GM23338 (cell line): ENCODE data around the gene RPGRIP1L. TPM values are rescaled to one million over a fixed set of nuclear protein-coding genes. Genes with fewer than 3 reads are reported as not detected.

ENCODE experiments used
- ATAC-seq: fragments of 200-7000 bp; cut with Tn5 transposase; 3 replicates; pipeline ENCODE4 v1.9.1; 2020
- DNase-seq: peaks from one replicate; pipeline ENCODE4 v3.0.0-alpha.2; 2015; ENCODE audit warnings: low spot score
- H2AFZ ChIP-seq: fragments of 200-600 bp; sonication (generic); 2 replicates; pipeline ENCODE4 v1.8.0; 2016; ENCODE audit warnings: antibody characterized with exemption, mild to moderate bottlenecking, moderate library complexity
- H3F3A ChIP-seq: fragments of 200-600 bp; sonication (generic); replicated peaks from 2 replicates; pipeline ENCODE4 v1.8.0; 2017; ENCODE audit warnings: antibody characterized with exemption, mixed run types, low read depth
- H3K27ac ChIP-seq: fragments of 200-600 bp; sonication (generic); 2 replicates; pipeline ENCODE4 v1.6.1; 2016; ENCODE audit warnings: low read depth
- H3K27me3 ChIP-seq: fragments of 200-600 bp; sonication (generic); 2 replicates; pipeline ENCODE4 v1.8.0; 2016; ENCODE audit warnings: mild to moderate bottlenecking, mixed run types, moderate library complexity; ENCODE audit not compliant: insufficient read depth
- H3K36me3 ChIP-seq: fragments of 200-600 bp; sonication (generic); 2 replicates; pipeline ENCODE4 v1.8.0; 2016; ENCODE audit warnings: mild to moderate bottlenecking; ENCODE audit not compliant: insufficient read depth
- H3K4me1 ChIP-seq: fragments of 200-600 bp; sonication (generic); 2 replicates; pipeline ENCODE4 v1.8.0; 2016; ENCODE audit warnings: mild to moderate bottlenecking, moderate library complexity; ENCODE audit not compliant: insufficient read depth
- H3K4me2 ChIP-seq: fragments of 200-600 bp; sonication (generic); 2 replicates; pipeline ENCODE4 v1.7.1; 2017; ENCODE audit warnings: mixed run types
- H3K4me3 ChIP-seq: fragments of 200-600 bp; sonication (generic); 2 replicates; pipeline ENCODE4 v1.6.1; 2016; ENCODE audit warnings: mixed run types
- H3K79me2 ChIP-seq: fragments of 200-600 bp; sonication (generic); replicated peaks from 2 replicates; pipeline ENCODE4 v1.8.0; 2017; ENCODE audit warnings: mild to moderate bottlenecking; ENCODE audit not compliant: insufficient read depth
- H3K9me2 ChIP-seq: fragments of 200-600 bp; sonication (generic); 2 replicates; pipeline ENCODE4 v1.8.0; 2017; ENCODE audit not compliant: insufficient read depth
- H4K20me1 ChIP-seq: fragments of 200-600 bp; sonication (generic); replicated peaks from 2 replicates; pipeline ENCODE4 v1.8.0; 2017; ENCODE audit warnings: mild to moderate bottlenecking; ENCODE audit not compliant: insufficient read depth
- H3K27ac Mint-ChIP-seq: 2 replicates; pipeline ENCODE4 v1.8.0; 2020; ENCODE audit warnings: inconsistent platforms, mild to moderate bottlenecking, moderate library complexity, mixed read lengths
- H3K27me3 Mint-ChIP-seq: 3 replicates; pipeline ENCODE4 v1.8.0; 2022; ENCODE audit warnings: low read depth, mild to moderate bottlenecking, moderate library complexity, mixed read lengths, inconsistent platforms; ENCODE audit not compliant: insufficient read depth, poor library complexity
- H3K36me3 Mint-ChIP-seq: 3 replicates; pipeline ENCODE4 v1.8.0; 2021; ENCODE audit warnings: low read depth, mild to moderate bottlenecking, inconsistent platforms, moderate library complexity, mixed read lengths
- H3K4me1 Mint-ChIP-seq: 3 replicates; pipeline ENCODE4 v1.8.0; 2020; ENCODE audit warnings: mild to moderate bottlenecking, inconsistent platforms, mixed read lengths
- H3K4me3 Mint-ChIP-seq: 3 replicates; pipeline ENCODE4 v1.8.0; 2021; ENCODE audit warnings: moderate library complexity, mild to moderate bottlenecking, inconsistent platforms, mixed read lengths
- H3K9me3 Mint-ChIP-seq: 3 replicates; pipeline ENCODE4 v1.8.0; 2020; ENCODE audit warnings: moderate library complexity, mild to moderate bottlenecking, inconsistent platforms, mixed read lengths
- EZH2phosphoT487 ChIP-seq: fragments of 200-600 bp; sonication (generic); IDR thresholded peaks from one replicate; pipeline ENCODE4 v1.8.1; 2018; ENCODE audit warnings: antibody characterized with exemption; ENCODE audit not compliant: unreplicated experiment
- NANOG ChIP-seq: IDR thresholded peaks from 2 replicates; pipeline ENCODE4 v1.6.1; 2016; ENCODE audit warnings: antibody characterized with exemption, borderline replicate concordance
- REST ChIP-seq: IDR thresholded peaks from one replicate; pipeline ENCODE4 v1.6.1; 2018; ENCODE audit warnings: antibody characterized with exemption; ENCODE audit not compliant: unreplicated experiment
- ZNF331 ChIP-seq: fragments of 250-450 bp; sonication (Bioruptor Pico); IDR thresholded peaks from 2 replicates; pipeline ENCODE4 v1.5.0; 2020; ENCODE audit warnings: low read depth, mild to moderate bottlenecking, moderate library complexity
- polyA plus RNA-seq: library from polyadenylated mRNA; unstranded; fragments of >200 nt; fragmentation: Nextera tagmentation; extraction: Ambion mirVana; gene quantifications from 2 replicates; pipeline ENCODE4 v1.2.1, GENCODE V29; 2016
- total RNA-seq: library from RNA; depleted of rRNA; stranded (reverse); fragments of >200 nt; shearing (Covaris generic); gene quantifications from 2 replicates; pipeline ENCODE4 v1.2.3, GENCODE V29; 2014
- TF ChIP-seq, protein P1 (sequence below): IDR thresholded peaks from 2 replicates; pipeline ENCODE4 v1.6.1; 2016; ENCODE audit warnings: antibody characterized with exemption

Gene RPGRIP1L
- total and polyA plus RNA-seq, 2 experiments from 2014 or later = 11.4 to 21.3 TPM

DNA sequence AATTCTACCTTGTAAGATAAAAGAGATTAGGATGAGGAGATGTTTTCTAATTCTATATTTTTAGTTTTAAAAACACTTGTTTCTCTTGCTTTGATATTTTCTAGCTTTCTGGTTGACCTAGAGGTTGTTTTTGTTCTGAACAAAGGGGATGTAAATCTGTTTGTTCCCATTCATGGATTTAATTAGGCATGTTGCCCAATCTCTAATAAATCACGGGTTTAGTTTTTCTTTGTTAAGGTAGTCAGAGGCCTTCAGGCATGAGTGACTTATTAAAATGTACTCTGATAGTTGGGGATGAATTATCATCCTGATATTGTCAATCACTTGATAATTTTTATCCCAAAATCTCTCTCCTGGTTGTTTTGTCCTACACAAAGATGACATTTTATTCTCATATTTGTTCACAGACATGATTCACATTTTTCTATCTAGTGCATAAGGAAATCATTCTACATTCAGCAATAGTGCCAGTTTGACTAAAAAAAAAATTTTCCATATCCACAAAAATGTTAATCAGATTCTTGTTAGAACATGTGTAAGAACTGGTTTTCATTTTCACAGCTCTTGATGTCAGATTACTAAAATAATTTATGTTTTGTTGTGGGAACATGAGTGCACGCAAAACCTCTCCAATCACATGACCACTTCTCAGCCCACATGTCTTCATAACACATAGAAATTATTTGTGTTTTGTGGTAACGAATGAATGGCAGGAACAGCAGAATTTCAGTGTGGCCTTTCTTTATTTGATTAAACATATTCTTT, 105.0 kb downstream of the RPGRIP1L start (continued):
- TF ChIP-seq REST (no peak), ZNF331 (CRISPR knock-in tag) (no peak)
- TF ChIP-seq, protein P1, sequence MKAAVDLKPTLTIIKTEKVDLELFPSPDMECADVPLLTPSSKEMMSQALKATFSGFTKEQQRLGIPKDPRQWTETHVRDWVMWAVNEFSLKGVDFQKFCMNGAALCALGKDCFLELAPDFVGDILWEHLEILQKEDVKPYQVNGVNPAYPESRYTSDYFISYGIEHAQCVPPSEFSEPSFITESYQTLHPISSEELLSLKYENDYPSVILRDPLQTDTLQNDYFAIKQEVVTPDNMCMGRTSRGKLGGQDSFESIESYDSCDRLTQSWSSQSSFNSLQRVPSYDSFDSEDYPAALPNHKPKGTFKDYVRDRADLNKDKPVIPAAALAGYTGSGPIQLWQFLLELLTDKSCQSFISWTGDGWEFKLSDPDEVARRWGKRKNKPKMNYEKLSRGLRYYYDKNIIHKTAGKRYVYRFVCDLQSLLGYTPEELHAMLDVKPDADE = no peak

DNA sequence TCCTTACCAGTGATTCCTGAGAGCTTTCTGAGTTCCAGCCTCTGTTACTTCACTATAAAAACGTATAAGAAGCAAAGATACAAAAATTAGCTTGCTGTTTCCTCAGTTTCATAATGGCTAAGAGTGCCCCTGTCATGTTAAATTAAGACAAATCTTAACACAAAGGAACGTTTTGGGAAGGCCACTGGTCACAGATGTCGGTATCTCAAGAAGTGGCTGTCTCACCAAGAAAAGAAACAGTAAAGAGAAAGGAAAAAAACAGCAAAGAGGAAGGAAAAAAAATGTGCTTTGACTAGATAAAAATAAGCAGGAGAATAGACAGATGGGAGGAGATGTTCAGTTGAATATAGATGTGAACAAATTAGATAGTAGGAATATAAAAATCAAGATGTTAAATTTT, 105.9 kb downstream of the RPGRIP1L start:
- Histone ChIP-seq H3K9me2 (no peaks in the 10 kb centered on the region), H3K4me1 (no peaks in the 10 kb centered on the region), H3K36me3 (no peaks in the 10 kb centered on the region), H3K27me3 (no peaks in the 10 kb centered on the region), H3K4me3 (no peak overlapping the region), H2AFZ (no peak overlapping the region), H3F3A (no peaks in the 10 kb centered on the region), H3K4me2 (no peak overlapping the region), H3K27ac (no peak overlapping the region), H3K79me2 (no peaks in the 10 kb centered on the region), H4K20me1 (no peaks in the 10 kb centered on the region)
- no peak overlapping the region for H3K27ac Mint-ChIP-seq
- ATAC-seq (no peak), DNase-seq (no peak)
- peaks cover 9% of the 10 kb centered on the region; the same call in 2 of the 3 replicates for H3K9me3 Mint-ChIP-seq
- H3K36me3 Mint-ChIP-seq = peaks cover 10% of the 10 kb centered on the region; the same call in 1 of the 3 replicates
- no peaks in the 10 kb centered on the region for H3K27me3 Mint-ChIP-seq
- TF ChIP-seq NANOG = no peak
- TF ChIP-seq, protein P1 = no peak
- no peak overlapping the region for H3K4me3 Mint-ChIP-seq
- no peaks in the 10 kb centered on the region for H3K4me1 Mint-ChIP-seq

DNA sequence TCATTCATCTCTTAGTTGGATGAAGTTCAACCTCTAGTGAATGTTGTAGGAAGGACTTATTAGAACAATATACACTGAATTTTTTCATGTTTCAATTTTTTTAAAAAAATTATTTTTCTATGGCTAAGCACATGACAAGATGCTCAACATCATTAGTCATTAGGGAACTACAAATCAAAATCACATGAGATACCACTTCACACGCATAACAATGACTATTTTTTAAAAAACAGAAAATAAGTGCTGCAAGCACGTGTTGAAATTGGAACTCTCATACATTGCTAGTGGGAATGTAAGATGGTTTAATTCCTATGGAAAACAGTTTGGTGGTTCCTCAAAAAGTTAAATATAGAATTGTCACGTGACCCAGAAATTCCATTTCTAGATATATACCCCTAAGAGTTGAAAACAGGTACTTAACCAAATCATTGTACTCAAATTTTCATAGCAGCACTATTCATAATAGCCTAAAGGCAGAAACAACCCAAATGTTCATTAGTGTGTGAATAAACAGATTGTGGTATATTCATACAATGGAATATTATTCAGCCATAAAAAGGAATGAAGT, 115.5 kb downstream of the RPGRIP1L start:
- H3K9me3 Mint-ChIP-seq = peaks cover 11% of the 10 kb centered on the region; the same call in 2 of the 3 replicates
- no peak overlapping the region for H2AFZ ChIP-seq
- no peak overlapping the region for H3K4me3 Mint-ChIP-seq
- no peaks in the 10 kb centered on the region for H3K79me2 ChIP-seq
- ATAC-seq (no peak), DNase-seq (no peak)
- H3K27me3 ChIP-seq = no peaks in the 10 kb centered on the region
- H4K20me1 ChIP-seq = no peaks in the 10 kb centered on the region
- H3K4me1 Mint-ChIP-seq = no peaks in the 10 kb centered on the region
- H3K27me3 Mint-ChIP-seq = no peaks in the 10 kb centered on the region
- H3K4me2 ChIP-seq = no peak overlapping the region
- H3K36me3 Mint-ChIP-seq = no peaks in the 10 kb centered on the region
- H3K36me3 ChIP-seq = no peaks in the 10 kb centered on the region
- H3K4me1 ChIP-seq = no peaks in the 10 kb centered on the region
- H3K27ac ChIP-seq = no peak overlapping the region
- H3K9me2 ChIP-seq = peaks cover under 1% of the 10 kb centered on the region; the same call in 1 of the 2 replicates
- no peaks in the 10 kb centered on the region for H3F3A ChIP-seq
- H3K4me3 ChIP-seq = no peak overlapping the region
- H3K27ac Mint-ChIP-seq = no peak overlapping the region
- TF ChIP-seq EZH2phosphoT487 = no peak
- no peak for TF ChIP-seq REST
- no peak for TF ChIP-seq NANOG
